ENCODE measurements around the gene RIMBP3C. TPM values are rescaled to one million over a fixed set of nuclear protein-coding genes. Genes with fewer than 3 reads are reported as not detected.
A peak's percentile ranks its signal among the peaks of the same experiment; 100 is the strongest.

Gene RIMBP3C
- total and polyA plus RNA-seq, 2 of the 8 experiments (the other 6 are each of a cell fraction or from before 2014, with no cell fraction given), result 0.08 TPM; not detected in 1

DNA sequence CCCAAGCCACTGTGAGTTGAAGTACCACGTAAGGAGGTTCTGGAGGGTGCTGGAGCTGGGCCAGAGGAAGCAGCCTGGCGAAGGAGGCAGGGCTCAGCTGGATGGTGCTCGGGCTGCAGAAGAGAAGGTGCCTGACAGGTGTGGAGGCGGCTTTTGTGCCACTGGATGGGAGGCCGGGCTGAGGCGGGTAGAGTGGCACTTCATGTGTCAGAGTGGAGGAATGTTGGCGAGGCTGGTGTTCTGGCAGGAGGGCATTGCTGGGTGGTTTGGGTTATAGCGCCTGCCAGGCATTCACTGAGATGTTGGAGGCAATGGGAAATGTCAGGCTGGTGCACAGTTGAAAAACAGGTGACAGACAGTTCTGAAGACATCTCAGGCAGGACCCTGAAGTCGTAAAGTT, 40.4 kb upstream of the RIMBP3C start:
- H3K79me1 ChIP-seq (ENCODE audit: low read depth, low read length), result peaks cover 23% of the 10 kb centered on the region
- no peak overlapping the region for H3K4me3 ChIP-seq (ENCODE audit: extremely low read depth in 1 of 4, insufficient read depth in 2 of 4, low read depth in 3 of 4, low read length in 4 of 4)
- no peak overlapping the region for H3K4me2 ChIP-seq (ENCODE audit: insufficient read depth in 1 of 2, low read depth in 2 of 2, low read length in 2 of 2)
- H2AK5ac ChIP-seq (ENCODE audit: low read depth, low read length), result no peak overlapping the region
- H3K79me2 ChIP-seq (ENCODE audit: control insufficient read depth in 1 of 2, insufficient read depth in 2 of 2, low read length in 2 of 2), result peaks cover 3 to 93% of the 10 kb centered on the region in 2 experiments
- H4K5ac ChIP-seq (ENCODE audit: insufficient read length, low read depth, low read length), result no peak overlapping the region
- H3K27ac ChIP-seq (ENCODE audit: low read depth, low read length), result no peak overlapping the region
- H3K18ac ChIP-seq (ENCODE audit: extremely low read depth, low read length), result no peak overlapping the region
- H2BK120ac ChIP-seq (replicated peaks; ENCODE audit: low read depth, low read length), result no peak overlapping the region
- H3K36me3 ChIP-seq (ENCODE audit: control insufficient read depth in 2 of 4, insufficient read depth in 4 of 4, low read length in 3 of 4), result peaks cover 6 to 29% (median 19%) of the 10 kb centered on the region in 4 experiments
- no peaks in the 10 kb centered on the region for H3K4me1 ChIP-seq (replicated peaks in 1 of 4; ENCODE audit: control insufficient read depth in 3 of 4, insufficient read depth in 4 of 4, low read length in 3 of 4)
- DNase-seq (ENCODE audit: low read depth in 1 of 2, low spot score in 2 of 2) (no peak), FAIRE-seq (no peak)
- no peak overlapping the region for H2BK5ac ChIP-seq (ENCODE audit: low read depth, low read length)
- no peak overlapping the region for H3K56ac ChIP-seq (replicated peaks; ENCODE audit: insufficient read length, low read depth, low read length)
- WGBS, 2 experiments (ENCODE audit: extremely low coverage in 1 of 2, insufficient coverage in 1 of 2, insufficient read length in 1 of 2, insufficient replicate concordance in 2 of 2, low coverage in 1 of 2, low lambda C conversion rate in 2 of 2, missing lambda C conversion rate in 1 of 2), result 85% methylated on average over 9 of the region's 9 CpGs; no CpG with 5 or more reads in 1 of the 2 experiments
- no peak overlapping the region for H2BK20ac ChIP-seq (ENCODE audit: low read length)
- CTCF ChIA-PET (ENCODE audit: partially characterized antibody), result interaction anchor here (1.5 to 5.1 kb wide), 6 partner anchors 12 to 55 kb away, joined by 4 to 29 read pairs (median 16); partner anchors contain the start of gene SDF2L1
- no peaks in the 10 kb centered on the region for H3K27me3 ChIP-seq (replicated peaks in 1 of 4; ENCODE audit: control insufficient read depth in 3 of 4, extremely low read depth in 1 of 4, insufficient read depth in 3 of 4, low read length in 3 of 4)
- 0 out of 2 replicates have a peak overlapping the region, but pooled peaks have one; percentile 3 for H4K8ac ChIP-seq (ENCODE audit: extremely low read depth, insufficient read depth, low read length)
- H3K14ac ChIP-seq (ENCODE audit: insufficient read length), result no peak overlapping the region
- no peak overlapping the region for H3K9ac ChIP-seq (replicated peaks in 1 of 4; ENCODE audit: extremely low read depth in 1 of 4, low read depth in 3 of 4, low read length in 3 of 4)
- no peaks in the 10 kb centered on the region for H3K9me3 ChIP-seq (ENCODE audit: insufficient read depth in 2 of 2, low read depth in 1 of 2, low read length in 1 of 2)
- no peak overlapping the region for H2BK12ac ChIP-seq (ENCODE audit: low read depth, low read length)
- H4K20me1 ChIP-seq (replicated peaks in 1 of 2; ENCODE audit: control insufficient read depth in 1 of 2, insufficient read depth in 2 of 2, low read length in 2 of 2), result peaks cover 45 to 53% of the 10 kb centered on the region in 2 experiments
- TF ChIP-seq CHD2 (IDR thresholded peaks at IDR 0.05; ENCODE audit: low read length) (no peak), POLR2AphosphoS5 (IDR thresholded peaks at IDR 0.05; ENCODE audit: low read depth, low read length) (no peak), KDM1A (IDR thresholded peaks at IDR 0.05; ENCODE audit: borderline replicate concordance, low read length) (no peak), HDAC6 (IDR thresholded peaks at IDR 0.05; ENCODE audit: low read depth, low read length) (no peak), RXRA (IDR thresholded peaks at IDR 0.05; ENCODE audit: insufficient read depth, low read depth, low read length) (no peak), NANOG (IDR thresholded peaks at IDR 0.05; ENCODE audit: insufficient read depth, low read depth, low read length, poor library complexity, severe bottlenecking) (no peak), SP4 (IDR thresholded peaks at IDR 0.05; ENCODE audit: low read length) (no peak), CTBP2 (IDR thresholded peaks at IDR 0.05; ENCODE audit: borderline replicate concordance, insufficient read depth, insufficient read length, low read length) (no peak)
- no peak overlapping the region for H4K91ac ChIP-seq (replicated peaks; ENCODE audit: insufficient read length, low read length)
- H3K4ac ChIP-seq (replicated peaks; ENCODE audit: insufficient read length, low read depth, low read length), result no peak overlapping the region
- H3K23me2 ChIP-seq (ENCODE audit: low read depth, low read length), result no peaks in the 10 kb centered on the region
- POLR2A ChIA-PET (ENCODE audit: partially characterized antibody), result interaction anchor here (0.6 kb wide), 1 partner anchor 24 kb away, joined by 3 read pairs; no protein-coding TSS in a partner anchor
- H2BK15ac ChIP-seq (ENCODE audit: low read length), result no peak overlapping the region
- no peak overlapping the region for H2AFZ ChIP-seq (ENCODE audit: low read length)
- H3K23ac ChIP-seq (ENCODE audit: insufficient read length), result no peak overlapping the region
